Measurements from ENCODE around the gene COLGALT1.

Gene COLGALT1

GRCh38 chr19:17602217-17602616 is 46.8 kb downstream of the COLGALT1 start:
- DNase-seq, result no peak

GRCh38 chr19:17602872-17603510 is 47.5 kb downstream of the COLGALT1 start:
- DNase-seq, result no peak

GRCh38 chr19:17604372-17605025 is 49.0 kb downstream of the COLGALT1 start:
- DNase-seq, result no peak

- no peak for DNase-seq
Observed at GRCh38 chr19:17605117-17605516, 49.7 kb downstream of the COLGALT1 start.

GRCh38 chr19:17605761-17606589 is 50.5 kb downstream of the COLGALT1 start:
- DNase-seq, result peak; percentile 37

- DNase-seq, result no peak
Observed at GRCh38 chr19:17606590-17607185, 51.2 kb downstream of the COLGALT1 start.

- no peak for DNase-seq
Observed at GRCh38 chr19:17607936-17608335, 52.5 kb downstream of the COLGALT1 start.

- DNase-seq, result peak; percentile 0
Observed at GRCh38 chr19:17610384-17610783, 54.9 kb downstream of the COLGALT1 start.

- DNase-seq, result no peak
Observed at GRCh38 chr19:17611462-17612244, 56.2 kb downstream of the COLGALT1 start.

GRCh38 chr19:17614476-17614875 is 59.0 kb downstream of the COLGALT1 start:
- DNase-seq, result no peak

- DNase-seq, result no peak
Observed at GRCh38 chr19:17615889-17616685, 60.6 kb downstream of the COLGALT1 start.

- DNase-seq, result no peak
Observed at GRCh38 chr19:17616686-17616960, 61.2 kb downstream of the COLGALT1 start.

- DNase-seq, result no peak
Observed at GRCh38 chr19:17616961-17617806, 61.7 kb downstream of the COLGALT1 start.

GRCh38 chr19:17617807-17618192 is 62.4 kb downstream of the COLGALT1 start:
- no peak for DNase-seq

GRCh38 chr19:17618281-17618903 is 62.9 kb downstream of the COLGALT1 start:
- DNase-seq, result no peak

- no peak for DNase-seq
Observed at GRCh38 chr19:17618936-17619335, 63.5 kb downstream of the COLGALT1 start.

- DNase-seq, result no peak
Observed at GRCh38 chr19:17620696-17621095, 65.2 kb downstream of the COLGALT1 start.

- DNase-seq, result no peak
Observed at GRCh38 chr19:17623224-17623935, 67.9 kb downstream of the COLGALT1 start.

GRCh38 chr19:17624314-17624991 is 69.0 kb downstream of the COLGALT1 start:
- no peak for DNase-seq

All from midbrain (tissue), 1 donor.